ENCODE measurements around the gene CDH10.

CDH10 gene

DNA sequence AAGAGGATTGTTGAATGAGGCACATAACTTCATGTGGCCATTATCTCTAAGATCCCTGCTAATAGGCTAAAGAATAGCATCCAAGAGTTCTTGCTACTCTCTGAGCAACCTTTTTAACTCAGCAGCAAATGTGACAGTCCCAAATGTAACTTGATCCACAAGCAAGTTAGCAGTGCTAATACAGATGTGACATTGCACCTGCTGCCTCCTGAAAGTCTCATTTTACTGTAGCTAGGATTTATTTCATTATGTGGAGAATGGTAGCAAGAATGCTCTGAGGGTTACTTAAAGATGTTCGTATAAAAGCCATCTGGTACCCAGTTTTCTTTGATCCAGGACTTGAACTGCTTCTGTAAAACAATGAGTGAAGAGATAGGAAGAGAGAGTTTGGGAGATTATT is 45.8 kb downstream of the CDH10 start:
- ATAC-seq (no peak), DNase-seq (no peak)

DNA sequence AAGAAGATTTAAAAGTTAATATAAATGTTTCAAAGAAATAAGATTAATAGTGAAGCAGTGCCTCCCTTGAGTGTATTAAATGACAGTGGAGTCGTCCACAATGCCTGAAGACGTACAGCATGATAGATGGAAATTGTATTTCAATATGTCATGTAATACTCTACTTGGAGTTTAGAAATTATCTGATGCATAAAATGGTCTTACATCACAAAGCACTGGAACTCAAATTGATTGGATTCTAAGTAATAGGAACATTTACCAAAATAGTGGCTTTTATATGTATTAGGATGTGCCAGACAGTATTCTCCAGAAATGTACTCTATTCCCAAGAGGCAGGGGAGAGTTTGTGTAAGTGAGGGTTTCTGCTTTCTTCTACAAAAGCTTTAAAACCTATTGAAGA is 49.4 kb downstream of the CDH10 start:
- no peak for ATAC-seq

DNA sequence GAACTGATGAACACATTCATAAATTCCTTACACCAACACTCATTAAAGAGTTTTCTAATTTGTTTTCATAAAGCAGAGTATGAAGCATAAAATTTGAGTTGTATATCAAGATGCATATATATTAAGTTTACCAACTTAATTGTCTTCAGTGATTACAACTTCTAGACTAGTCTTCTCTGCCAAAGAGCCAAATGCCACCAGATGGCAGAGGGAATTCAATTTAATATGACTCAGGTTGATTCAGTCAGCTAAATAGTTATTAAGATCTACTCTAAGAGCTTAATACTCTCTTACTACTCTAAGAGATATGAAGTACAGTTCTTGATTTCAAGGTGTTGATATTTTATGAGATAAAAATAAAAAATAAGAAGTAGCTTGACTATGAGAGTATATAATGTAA is 53.4 kb downstream of the CDH10 start:
- DNase-seq: no peak
- no peak for ATAC-seq

More for the DNA sequence above, 49.4 kb downstream of the CDH10 start:
- DNase-seq: no peak

DNA sequence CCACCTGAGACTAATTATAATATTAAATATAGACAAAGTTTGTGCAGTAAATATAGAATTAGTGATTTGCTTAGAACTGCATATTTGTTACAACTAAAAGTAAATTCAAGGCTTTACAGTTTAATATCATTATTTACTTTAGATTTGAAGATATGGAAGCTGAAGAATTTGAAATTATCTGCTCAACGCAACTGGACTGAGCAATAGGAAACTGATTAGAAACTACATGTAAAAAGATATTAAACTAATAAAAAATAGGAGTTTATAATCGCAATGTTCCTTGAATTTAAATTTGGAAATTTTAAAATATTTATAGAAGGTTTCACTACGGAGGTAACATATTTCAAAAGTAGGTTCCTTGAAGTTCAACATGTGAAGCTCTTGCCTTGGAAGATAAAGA is 55.2 kb downstream of the CDH10 start:
- no peak for ATAC-seq
- no peak for DNase-seq

DNA sequence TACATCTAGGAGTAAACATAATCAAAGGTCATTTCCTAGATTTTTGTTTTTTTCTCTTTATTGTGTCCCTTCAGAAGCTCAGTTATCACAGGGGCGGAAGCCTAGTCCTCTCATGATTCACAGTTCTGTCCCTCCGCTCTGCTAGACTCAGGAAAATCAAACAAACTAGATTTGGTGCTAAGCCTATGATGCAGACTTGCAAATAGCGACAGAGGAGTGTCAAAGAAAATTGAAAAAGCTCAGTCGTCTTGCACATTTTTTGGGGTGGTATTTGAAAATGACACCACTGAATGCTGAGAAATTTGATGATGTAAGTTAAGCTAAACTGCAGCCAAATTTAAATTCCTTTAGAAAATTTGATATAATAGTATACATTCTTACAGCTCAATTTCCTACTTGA is 59.0 kb downstream of the CDH10 start:
- ATAC-seq (no peak), DNase-seq (no peak)

DNA sequence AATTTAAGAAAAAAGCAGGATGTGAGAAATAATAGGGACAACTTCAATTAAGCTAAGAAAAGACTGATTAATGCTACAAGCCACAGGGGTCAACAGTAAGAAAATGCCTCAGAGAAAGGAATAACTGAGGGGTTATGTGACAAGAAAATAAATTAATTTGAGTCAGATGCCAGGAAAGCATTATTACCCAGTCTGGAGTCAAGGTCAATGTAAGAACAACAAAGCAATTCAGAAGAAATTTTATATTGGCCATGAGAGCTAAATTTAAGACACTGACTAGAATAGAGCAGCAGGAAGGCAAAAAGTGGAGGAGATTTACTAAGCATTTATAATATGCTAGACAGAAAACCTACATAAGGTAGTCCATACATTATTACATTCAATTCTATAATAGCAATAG is 73.5 kb downstream of the CDH10 start:
- no peak for DNase-seq
- ATAC-seq: no peak

DNA sequence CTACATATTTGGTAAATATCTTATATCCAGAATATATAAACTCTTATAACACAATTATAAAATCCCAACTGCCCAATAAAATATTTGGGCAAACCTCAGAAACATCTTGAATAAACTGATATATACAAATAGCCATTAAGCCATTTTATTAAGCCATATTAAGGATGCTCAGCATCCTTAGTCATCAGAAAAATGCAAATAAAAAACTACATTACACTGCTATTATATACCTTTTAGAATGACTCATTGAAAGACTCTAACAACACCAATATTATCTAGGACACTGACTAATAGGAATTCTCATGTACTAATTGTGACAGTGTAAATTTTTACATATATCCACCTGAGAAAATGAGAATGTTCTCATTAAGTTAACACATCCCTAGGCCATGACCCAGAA is 77.8 kb downstream of the CDH10 start:
- ATAC-seq (no peak), DNase-seq (no peak)

DNA sequence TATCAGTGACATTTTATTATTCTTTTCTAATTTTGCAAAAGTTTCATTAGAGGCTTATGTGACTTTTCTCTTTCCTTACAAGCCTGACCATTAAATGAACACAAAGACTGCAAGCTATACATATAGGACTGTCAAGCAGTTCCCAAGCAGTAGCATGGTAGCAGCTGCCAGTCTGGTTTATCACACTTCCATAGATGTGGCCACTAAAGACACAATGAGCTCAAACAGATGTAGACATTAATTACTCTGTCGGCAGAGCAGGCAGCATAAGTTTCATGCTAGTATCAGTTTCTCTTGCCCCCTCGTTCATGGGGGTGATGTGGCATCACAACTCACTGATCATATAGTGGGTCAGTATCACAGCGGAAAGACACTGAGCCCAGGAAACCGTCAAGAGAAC is 89.5 kb downstream of the CDH10 start:
- no peak for DNase-seq
- ATAC-seq: no peak

DNA sequence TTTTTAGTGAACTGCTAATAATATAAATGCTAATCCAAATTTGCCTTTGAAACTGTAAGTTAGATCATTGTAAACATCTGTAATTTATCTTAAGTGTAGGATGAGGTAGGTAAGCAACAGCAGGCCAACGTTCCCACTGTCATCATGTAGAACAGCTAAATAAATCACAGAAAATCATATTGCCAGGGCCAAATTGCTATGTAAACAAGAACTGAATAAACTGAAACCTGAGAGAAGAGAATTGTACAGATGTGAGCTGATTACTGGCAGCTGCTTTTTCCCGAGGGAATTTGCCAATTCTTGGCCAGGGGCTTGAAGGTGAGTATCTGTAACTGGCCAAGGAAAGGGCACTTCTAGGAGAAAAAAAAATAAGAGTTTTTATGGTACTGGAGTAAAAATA is 97.6 kb downstream of the CDH10 start:
- DNase-seq (no peak), ATAC-seq (no peak)

DNA sequence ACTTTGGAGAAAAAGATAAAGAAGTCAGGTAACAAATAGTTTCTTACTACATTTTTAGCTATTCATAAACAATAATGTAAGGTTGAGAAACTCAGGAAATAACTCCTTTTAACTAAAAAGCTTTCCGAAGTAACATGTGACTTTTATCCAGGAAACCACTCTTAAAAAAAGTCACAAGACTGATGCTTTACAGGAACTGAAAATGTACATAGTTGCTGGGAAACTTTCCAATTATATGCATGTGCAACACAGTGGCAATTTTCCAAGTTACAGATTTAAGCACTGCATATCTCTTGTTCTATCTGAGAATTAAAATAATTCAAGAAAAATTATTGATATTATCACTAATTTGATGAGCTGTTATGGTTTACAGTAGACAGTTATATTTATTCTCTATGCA is 105.2 kb downstream of the CDH10 start:
- no peak for DNase-seq
- no peak for ATAC-seq

DNA sequence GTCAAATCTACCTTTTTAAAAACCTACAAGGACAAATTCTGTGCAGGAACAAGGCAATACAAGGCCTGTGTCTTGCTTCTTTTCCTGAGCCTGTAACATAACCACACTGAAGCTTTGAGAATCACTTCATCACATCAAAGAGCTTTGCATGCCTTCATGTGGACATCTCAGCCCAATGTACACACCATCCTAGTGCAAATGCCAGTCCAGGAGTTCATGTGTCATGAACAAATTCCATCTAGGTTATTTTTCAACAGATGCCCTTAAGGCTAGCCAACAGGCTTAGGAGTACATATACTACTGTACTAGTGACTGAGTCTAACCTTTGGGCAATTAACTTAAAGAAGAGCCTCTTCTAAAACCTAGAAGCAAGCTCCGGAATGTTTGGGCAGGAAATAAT is 106.4 kb downstream of the CDH10 start:
- ATAC-seq (no peak), DNase-seq (no peak)

DNA sequence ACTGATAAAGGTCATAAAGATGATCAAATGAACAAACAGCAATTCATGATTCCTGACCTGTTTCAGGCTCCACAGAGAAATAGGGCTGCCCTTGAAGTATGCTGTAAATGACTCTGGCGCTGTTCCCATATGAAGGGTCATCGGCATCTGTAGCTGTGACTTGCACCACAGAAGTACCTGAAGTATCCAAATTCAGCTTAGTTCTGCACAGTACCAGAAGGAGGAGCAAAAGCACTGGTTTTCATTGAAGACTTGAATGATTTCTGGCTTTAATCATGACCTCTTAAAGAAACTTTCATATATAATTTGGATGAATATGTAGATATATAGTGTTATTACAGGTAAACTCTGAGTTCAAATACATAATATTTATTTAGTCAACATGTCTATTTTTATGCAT is 109.1 kb downstream of the CDH10 start:
- DNase-seq (no peak), ATAC-seq (no peak)

DNA sequence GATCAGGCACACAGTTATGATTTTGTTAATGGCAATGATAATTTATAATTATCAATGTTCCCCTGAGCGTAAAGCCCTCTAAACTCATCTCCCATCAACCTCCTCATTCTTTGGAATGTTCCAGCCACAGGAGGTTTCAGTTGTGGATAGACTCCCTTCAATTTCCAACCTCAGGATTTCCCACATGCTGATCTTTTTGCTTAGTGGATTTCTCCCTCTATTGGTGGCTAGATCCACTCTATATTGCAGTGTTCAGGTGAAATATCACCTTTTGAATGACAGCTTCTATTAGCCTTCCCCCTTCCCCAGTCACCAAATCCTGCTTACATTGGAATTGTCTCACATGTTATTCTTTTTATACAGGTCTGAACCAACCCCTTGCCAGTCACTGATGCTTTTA is 113.9 kb downstream of the CDH10 start:
- no peak for DNase-seq
- no peak for ATAC-seq

DNA sequence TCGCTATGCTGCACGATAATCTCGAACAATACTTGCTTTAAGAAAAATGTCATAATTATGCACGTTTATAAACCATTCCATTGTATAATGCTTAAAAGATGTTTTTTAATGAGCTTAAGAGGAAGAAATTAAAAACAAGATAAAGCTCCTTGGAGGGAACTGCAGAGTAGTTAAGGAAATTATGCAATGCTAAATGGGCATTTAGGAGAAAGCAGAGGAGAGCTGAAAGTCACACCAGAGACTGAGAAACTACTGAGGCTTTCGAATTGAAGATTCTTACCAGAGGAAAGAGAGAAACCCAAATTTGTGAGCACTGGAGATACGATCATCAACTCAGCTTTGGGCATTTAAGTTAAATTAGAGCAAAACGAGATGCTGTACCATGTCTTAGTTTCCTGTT is 119.4 kb downstream of the CDH10 start:
- no peak for ATAC-seq
- no peak for DNase-seq

DNA sequence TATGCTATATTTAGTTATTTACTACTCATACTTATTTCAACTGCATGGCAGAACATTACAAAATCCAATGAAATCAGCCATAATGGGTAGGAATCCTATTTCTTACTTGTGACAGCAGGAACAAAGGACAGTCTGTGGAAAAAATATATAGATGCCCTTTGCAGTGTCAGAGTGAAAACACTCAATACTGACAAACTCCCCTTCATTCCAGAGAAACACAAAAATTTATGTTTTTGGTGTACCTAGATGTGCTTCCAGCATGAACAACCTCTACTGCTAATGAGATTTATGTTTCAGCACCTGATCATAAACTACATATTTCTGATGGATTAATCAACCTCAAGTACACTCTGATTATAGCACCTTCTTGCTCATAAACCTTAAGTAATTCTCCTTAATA is 132.4 kb downstream of the CDH10 start:
- DNase-seq: no peak
- no peak for ATAC-seq

DNA sequence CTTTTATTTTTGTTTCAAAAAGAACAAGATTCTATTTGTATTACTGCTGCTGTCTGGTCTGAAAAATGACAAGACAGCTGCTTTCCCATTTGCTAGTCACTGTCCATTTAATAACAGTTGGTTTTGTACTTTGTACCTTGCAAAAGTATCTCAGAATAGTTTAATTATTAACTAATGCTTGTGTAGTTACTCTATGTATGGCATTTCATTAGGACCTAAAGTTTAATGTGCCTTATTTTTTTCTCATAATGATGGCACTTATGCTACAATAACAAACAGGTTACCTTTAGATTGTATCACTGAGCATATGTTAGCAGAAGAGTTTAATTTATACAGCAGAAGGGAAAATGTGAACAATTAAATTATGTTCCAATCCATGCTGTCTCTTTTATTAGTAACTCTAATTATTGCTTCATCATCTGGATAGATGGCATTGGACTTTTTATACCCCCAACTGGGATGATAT is 134.2 kb downstream of the CDH10 start:
- DNase-seq (no peak), ATAC-seq (no peak)

DNA sequence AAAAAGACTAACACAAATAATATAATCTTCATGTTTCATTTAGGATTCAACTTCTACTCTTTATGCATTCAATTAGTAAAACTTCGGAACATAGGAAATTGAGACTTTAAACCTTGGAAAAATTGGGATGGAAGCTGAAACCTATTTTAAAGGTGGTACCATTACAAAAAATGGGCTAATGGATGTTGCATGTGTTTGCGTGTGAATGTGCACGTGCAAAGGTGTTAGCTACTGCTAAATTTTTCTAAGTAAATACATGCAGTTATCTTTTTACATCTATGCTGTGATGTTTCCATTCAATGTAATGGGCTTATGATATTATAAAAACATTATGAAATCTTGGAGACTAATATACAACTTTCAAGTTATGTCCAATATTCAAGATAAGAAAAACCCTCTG is 134.8 kb downstream of the CDH10 start:
- no peak for DNase-seq
- no peak for ATAC-seq

DNA sequence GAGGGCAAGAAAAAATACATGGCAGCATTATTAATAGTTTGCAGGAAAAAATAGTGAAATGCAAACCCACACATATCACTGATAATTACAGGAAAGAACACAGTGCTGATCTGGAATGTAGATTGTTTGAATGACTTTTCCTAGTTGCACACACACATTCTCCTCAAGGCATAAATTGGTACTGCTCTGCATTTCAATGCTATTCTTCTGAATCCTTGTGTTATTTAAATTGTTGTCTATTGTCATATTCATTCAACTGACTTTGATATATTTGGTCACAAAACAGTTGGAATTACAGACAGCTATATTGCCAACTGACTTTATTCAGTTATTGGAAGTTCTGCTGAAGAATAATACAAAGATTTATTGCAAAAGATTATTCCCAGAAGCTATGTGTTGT is 139.5 kb downstream of the CDH10 start:
- DNase-seq (no peak), ATAC-seq (no peak)

DNA sequence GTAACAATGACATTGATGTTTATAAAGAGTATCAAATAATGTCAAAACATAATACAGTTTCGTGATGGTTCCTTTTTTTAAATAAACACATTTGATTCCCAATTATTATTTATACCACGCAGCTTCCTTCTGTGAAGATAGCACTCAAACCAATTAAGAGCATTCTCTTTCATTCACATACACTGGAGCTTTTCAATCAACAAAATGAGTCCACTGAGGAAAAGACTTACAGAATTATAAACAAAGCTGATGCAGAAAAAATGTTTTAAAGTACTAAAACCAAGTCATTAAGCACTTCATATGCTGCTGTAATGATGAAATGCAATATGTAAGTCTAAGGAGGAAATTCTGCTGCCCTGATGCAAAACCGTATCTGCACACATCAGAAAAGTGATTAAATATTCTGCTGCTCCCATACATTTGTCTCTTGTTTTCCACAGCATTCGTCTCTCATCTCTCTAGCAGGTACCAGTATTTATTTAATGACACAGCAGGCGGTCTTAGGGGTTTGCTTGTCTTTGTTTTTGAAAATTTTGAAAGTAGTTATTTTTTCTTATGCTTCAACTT is 147.1 kb downstream of the CDH10 start:
- DNase-seq (no peak), ATAC-seq (no peak)

DNA sequence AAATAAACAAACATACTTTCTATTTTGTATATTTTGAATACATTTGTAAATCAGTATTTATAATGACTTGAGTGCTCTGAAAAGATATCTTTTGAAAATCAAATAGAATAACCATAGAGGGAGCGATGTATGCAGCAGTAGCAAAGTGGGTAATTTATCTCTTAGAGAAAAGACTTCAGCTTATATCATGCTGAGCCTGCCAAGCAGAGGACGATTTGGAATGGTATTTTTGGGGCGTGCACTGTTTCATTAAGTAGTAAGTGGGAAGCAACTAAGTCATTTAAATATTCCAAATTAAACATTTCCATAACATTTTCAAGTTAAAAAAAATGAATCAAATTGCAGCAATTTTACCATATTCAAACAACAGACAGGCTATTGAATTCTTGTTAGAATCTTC is 147.6 kb downstream of the CDH10 start:
- no peak for ATAC-seq

DNA sequence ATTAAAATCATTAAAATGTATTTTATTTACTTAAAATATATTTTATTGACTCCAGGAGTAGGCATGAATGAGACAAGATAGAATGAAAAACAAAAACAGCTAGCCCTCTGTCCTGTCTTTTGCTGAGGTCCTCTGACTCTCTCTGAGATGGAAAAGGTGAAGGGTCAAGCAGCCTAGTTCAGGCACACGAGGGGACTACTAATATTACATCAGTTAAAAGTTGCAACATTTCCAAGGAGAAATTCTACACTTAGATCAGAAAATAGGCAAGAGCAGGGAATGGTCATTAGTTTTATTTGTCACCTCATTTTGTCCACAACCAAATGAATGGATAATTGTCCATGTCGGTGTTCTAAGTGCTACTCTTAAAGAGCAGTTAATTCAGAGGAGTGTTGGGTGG is 148.5 kb downstream of the CDH10 start:
- DNase-seq (no peak), ATAC-seq (no peak)

More for the DNA sequence above, 147.6 kb downstream of the CDH10 start:
- no peak for DNase-seq

DNA sequence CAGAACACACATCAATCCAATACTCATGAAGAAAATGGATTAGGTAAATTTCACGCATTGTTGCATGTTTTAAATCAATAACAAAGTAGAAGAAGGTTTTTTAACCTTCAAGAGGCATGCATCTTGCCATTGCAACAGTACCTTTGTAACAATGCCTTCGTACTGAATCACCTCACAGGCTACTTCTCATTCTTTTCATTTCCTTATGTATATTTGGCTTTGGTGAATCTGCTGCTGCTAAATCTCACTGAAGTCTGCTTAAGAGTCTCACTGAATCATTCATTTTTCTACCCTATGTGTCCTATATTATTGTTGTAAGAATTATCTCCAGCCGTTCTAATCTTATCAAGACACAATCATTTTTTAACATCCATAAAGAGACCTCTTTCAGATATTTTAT is 152.5 kb downstream of the CDH10 start:
- ATAC-seq (no peak), DNase-seq (no peak)

DNA sequence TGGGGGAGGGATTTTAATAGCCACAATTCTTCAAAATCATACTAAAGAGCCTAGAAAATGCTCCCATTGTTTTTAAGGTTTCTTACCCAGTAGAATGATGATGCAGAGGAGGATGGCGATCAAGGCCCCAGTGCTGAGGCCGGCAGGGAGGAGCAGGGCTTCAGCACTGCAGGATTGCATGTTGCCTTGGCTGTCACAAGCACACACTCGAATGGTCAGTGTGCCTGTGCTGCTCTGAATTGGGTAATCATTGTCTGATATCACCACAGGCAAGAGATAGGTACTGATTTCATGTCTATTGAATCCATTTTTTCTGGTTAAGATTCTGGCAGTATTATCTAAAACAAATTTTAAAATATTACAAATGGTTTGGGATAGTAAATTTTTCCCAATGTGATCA is 153.3 kb downstream of the CDH10 start:
- DNase-seq: no peak
- ATAC-seq: no peak

DNA sequence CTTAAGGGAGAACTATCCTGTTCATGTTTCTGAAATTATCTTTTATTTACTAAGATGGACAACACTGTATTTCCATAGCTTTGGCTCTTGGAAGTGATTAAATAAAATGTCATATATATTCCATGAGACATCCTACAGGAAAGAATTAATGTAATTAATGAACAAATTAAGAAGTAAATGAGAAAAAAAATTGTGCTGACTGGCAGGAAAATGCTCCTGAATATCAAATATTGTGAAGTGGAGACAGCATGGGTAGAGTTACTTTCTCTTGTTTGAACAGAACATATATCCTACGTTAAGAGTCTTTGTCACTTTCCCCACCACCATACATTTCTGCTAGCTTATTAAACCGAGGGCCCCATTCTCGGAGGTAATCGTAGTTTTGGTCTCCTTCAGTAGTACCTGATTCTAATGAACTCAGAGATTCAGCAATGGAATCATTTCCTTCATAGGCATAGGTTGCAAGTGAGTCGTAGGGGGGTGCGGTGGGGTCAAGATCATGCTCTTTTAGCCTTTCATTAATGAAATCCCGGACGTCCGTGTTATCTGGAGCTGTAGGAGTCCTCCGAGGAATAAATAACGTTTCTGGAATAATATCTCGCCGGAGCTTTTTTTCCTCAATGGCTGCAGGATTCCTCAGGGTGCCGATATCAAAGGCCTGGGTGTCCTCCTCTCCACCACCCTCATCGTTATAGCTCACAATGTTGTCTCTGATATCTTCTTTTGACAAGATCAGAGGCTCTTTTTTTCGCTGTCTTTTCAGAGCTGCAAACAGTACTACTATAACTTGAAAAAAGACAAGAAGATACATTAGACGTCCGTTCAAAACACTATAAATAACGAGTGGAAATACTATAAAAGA is 157.2 kb downstream of the CDH10 start:
- DNase-seq: no peak
- no peak for ATAC-seq
